Neuronal stem cell (in vitro differentiated cells): Measurements from ENCODE around the gene TNS3.

ENCODE experiments used
- DNase-seq: peaks from one replicate; pipeline ENCODE4 v3.0.0-alpha.2; 2013; ENCODE audit warnings: low spot score
- H2AFZ ChIP-seq: one replicate; pipeline ENCODE4 v1.6.1; 2013; ENCODE audit warnings: mild to moderate bottlenecking, low read length, inconsistent platforms
- H2AK5ac ChIP-seq: 2 replicates; pipeline ENCODE4 v1.6.1; 2013; ENCODE audit warnings: low read depth, mild to moderate bottlenecking, inconsistent platforms, low read length, moderate library complexity, mixed read lengths
- H2BK120ac ChIP-seq: 2 replicates; pipeline ENCODE4 v1.6.1; 2013; ENCODE audit warnings: low read depth, mild to moderate bottlenecking, inconsistent platforms, low read length, moderate library complexity, mixed read lengths
- H2BK12ac ChIP-seq: one replicate; pipeline ENCODE4 v1.6.1; 2013; ENCODE audit warnings: low read length, inconsistent platforms
- H2BK15ac ChIP-seq: 2 replicates; pipeline ENCODE4 v1.6.1; 2013; ENCODE audit warnings: mild to moderate bottlenecking, low read length, inconsistent platforms, mixed read lengths
- H2BK5ac ChIP-seq: one replicate; pipeline ENCODE4 v1.6.1; 2013; ENCODE audit warnings: inconsistent platforms, mild to moderate bottlenecking, low read length, moderate library complexity
- H3K14ac ChIP-seq: one replicate; pipeline ENCODE4 v1.6.1; 2013; ENCODE audit warnings: low read length, inconsistent platforms
- H3K18ac ChIP-seq: 2 replicates; pipeline ENCODE4 v1.6.1; 2013; ENCODE audit warnings: low read length, inconsistent platforms
- H3K23ac ChIP-seq: 2 replicates; pipeline ENCODE4 v1.6.1; 2013; ENCODE audit warnings: low read depth, mild to moderate bottlenecking, mixed read lengths, low read length, inconsistent platforms; ENCODE audit not compliant: poor library complexity
- H3K27ac ChIP-seq: replicated peaks from 3 replicates; pipeline ENCODE4 v1.5.1; 2013; ENCODE audit warnings: low read length, inconsistent platforms
- H3K27me3 ChIP-seq, 3 experiments: 2 replicates each; pipeline ENCODE4 v1.6.1; 2013; ENCODE audit warnings: low read length in 3 of 3, mild to moderate bottlenecking in 2 of 3, inconsistent platforms in 1 of 3, low read depth in 1 of 3, mixed read lengths in 1 of 3, moderate library complexity in 1 of 3; ENCODE audit not compliant: control insufficient read depth in 3 of 3, insufficient read depth in 3 of 3
- H3K36me3 ChIP-seq, 2 donors: replicated peaks in 1 of 2; 2 replicates each; pipeline ENCODE4 v1.6.1; 2013; ENCODE audit warnings: low read length in 2 of 2; ENCODE audit not compliant: control insufficient read depth in 2 of 2, insufficient read depth in 2 of 2
- H3K4ac ChIP-seq: 2 replicates; pipeline ENCODE4 v1.6.1; 2013; ENCODE audit warnings: inconsistent platforms, mild to moderate bottlenecking, low read length, moderate library complexity
- H3K4me1 ChIP-seq, 2 donors: 1 replicate in 1 of 2; 2 replicates in 1 of 2; pipeline ENCODE4 v1.6.1; 2013; ENCODE audit warnings: low read length in 2 of 2, low read depth in 1 of 2; ENCODE audit not compliant: control insufficient read depth in 2 of 2, insufficient read depth in 1 of 2
- H3K4me2 ChIP-seq: one replicate; pipeline ENCODE4 v1.6.1; 2013; ENCODE audit warnings: mild to moderate bottlenecking, low read length, inconsistent platforms; ENCODE audit not compliant: insufficient read depth, poor library complexity, severe bottlenecking
- H3K4me3 ChIP-seq, 2 donors: 2 replicates each; pipeline ENCODE4 v1.5.1; 2013; ENCODE audit warnings: low read length in 2 of 2, mild to moderate bottlenecking in 2 of 2, inconsistent platforms in 1 of 2, moderate library complexity in 1 of 2
- H3K79me1 ChIP-seq: one replicate; pipeline ENCODE4 v1.6.1; 2013; ENCODE audit warnings: low read depth, mild to moderate bottlenecking, inconsistent platforms, low read length, moderate library complexity
- H3K9ac ChIP-seq: one replicate; pipeline ENCODE4 v1.6.1; 2013; ENCODE audit warnings: mild to moderate bottlenecking, low read depth, low read length, inconsistent platforms; ENCODE audit not compliant: poor library complexity
- H3K9me3 ChIP-seq, 2 donors: replicated peaks in 1 of 2; 2 replicates each; pipeline versions ENCODE3 to v1.6.1; 2013; ENCODE audit warnings: low read length in 2 of 2, mild to moderate bottlenecking in 2 of 2, inconsistent platforms in 1 of 2, low read depth in 1 of 2, mixed read lengths in 1 of 2, moderate library complexity in 1 of 2; ENCODE audit not compliant: control insufficient read depth in 2 of 2, insufficient read depth in 1 of 2
- H4K8ac ChIP-seq: one replicate; pipeline ENCODE4 v1.6.1; 2013; ENCODE audit warnings: low read depth, mild to moderate bottlenecking, inconsistent platforms, low read length, moderate library complexity
- H4K91ac ChIP-seq: one replicate; pipeline ENCODE4 v1.6.1; 2013; ENCODE audit warnings: low read length, low read depth, mild to moderate bottlenecking, inconsistent platforms; ENCODE audit not compliant: poor library complexity
- WGBS, 2 donors: extraction: QIAGEN DNeasy Blood & Tissue Kit; methylation state at CpG; one replicate each; pipeline ENCODE4 v1.1.7; 2013; ENCODE audit warnings: missing lambda C conversion rate in 2 of 2, mixed read lengths in 1 of 2; ENCODE audit not compliant: insufficient read length in 2 of 2, insufficient replicate concordance in 1 of 2; ENCODE audit errors: extremely low coverage in 2 of 2; 5-methylcytosine and 5-hydroxymethylcytosine counted together

TNS3 gene

DNA sequence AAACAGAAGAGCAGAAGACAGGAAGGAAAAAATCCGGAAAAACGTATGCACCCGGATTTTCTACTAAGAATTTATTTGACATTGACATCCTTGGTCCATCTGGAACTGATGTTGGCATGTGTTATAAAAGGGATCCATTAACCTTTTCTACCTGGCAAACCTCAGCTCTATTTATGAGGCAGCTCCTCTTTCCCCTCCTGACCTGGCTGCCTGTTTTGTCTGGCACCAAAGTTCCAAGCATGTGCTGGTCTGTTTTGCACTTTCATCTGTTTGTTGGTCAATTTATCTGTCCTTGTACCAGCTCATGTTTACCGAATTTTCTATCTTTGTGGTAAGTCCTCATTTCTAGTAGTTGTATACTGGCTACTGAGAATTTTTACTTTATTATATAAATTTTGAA, 258.0 kb downstream of the TNS3 start:
- no peak overlapping the region for H3K4me2 ChIP-seq
- no peaks in the 10 kb centered on the region for H3K79me1 ChIP-seq
- WGBS, 2 donors, result no CpG with 5 or more reads among the region's 4 CpGs

DNA sequence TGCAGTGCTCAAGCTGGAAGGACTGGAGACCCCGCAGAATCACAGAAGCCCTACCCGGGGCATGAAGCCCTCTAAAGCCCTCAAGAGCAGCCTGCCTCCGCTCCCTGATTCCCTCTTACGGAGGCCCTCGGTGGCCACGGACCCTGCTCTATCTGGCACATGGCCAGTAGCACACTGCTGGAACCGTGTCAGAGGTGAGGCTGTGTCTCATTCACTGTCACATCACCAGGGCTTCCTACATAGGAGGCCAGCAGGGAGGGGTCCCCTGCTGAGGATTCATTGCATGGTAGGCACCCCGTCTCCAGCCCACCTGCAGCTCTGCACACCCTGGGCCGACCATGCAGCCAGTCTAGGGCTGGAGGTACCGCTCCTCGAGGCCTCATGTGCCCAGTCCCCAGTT, 259.2 kb downstream of the TNS3 start:
- Histone ChIP-seq H3K18ac (peak overlapping the region; percentile 1), H3K9me3 (peaks cover 2% of the 10 kb centered on the region in 2 donors), H3K23ac (no peak overlapping the region)

More for the DNA sequence above, 258.0 kb downstream of the TNS3 start:
- H3K4me3 ChIP-seq, result no peak overlapping the region
- H2BK15ac ChIP-seq, result no peak overlapping the region
- H3K23ac ChIP-seq, result no peak overlapping the region
- DNase-seq, result no peak
- H2AFZ ChIP-seq, result no peak overlapping the region
- no peak overlapping the region for H3K18ac ChIP-seq
- H4K91ac ChIP-seq, result no peak overlapping the region
- no peak overlapping the region for H2BK12ac ChIP-seq
- H2BK5ac ChIP-seq, result no peak overlapping the region
- no peak overlapping the region for H4K8ac ChIP-seq
- no peak overlapping the region for H2AK5ac ChIP-seq
- H3K9ac ChIP-seq, result no peak overlapping the region
- H3K14ac ChIP-seq, result no peak overlapping the region
- peaks cover 0 to 2% of the 10 kb centered on the region in 2 donors for H3K9me3 ChIP-seq
- no peak overlapping the region for H3K4ac ChIP-seq
- peaks cover 19% of the 10 kb centered on the region in 2 donors for H3K4me1 ChIP-seq
- H3K36me3 ChIP-seq, result peaks cover 0 to 7% of the 10 kb centered on the region in 2 donors
- H3K27me3 ChIP-seq, result no peaks in the 10 kb centered on the region
- no peak overlapping the region for H2BK120ac ChIP-seq
- H3K27ac ChIP-seq, result no peak overlapping the region

DNA sequence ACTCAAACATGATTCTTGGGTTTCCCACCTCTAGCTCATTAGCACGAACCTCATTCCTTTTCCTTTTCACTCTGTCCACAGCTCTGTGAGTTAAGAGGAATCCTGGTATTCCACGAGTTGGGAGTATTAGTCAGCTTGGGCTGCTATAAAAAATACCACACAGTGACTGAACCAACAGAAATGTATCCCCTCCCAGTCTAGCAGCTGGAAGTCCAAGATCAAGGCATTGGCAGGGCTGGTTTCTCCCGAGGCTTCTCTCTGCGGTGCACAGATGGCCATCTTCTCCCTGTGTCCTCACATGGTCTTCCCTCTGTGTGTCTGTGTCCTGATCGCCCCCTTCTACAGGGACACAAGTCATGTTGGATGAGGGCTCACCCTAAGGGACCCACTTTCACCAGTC, 261.6 kb downstream of the TNS3 start:
- Histone ChIP-seq H3K4me1 (peaks cover 3 to 15% of the 10 kb centered on the region in 2 donors), H3K4ac (no peak overlapping the region), H3K14ac (no peak overlapping the region), H3K18ac (no peak overlapping the region), H2BK15ac (no peak overlapping the region), H2BK5ac (no peak overlapping the region), H2AK5ac (no peak overlapping the region), H3K23ac (no peak overlapping the region), H3K9me3 (peaks cover 2% of the 10 kb centered on the region in 2 donors), H3K9ac (no peak overlapping the region), H3K4me2 (no peak overlapping the region), H2BK120ac (no peak overlapping the region), H3K27ac (no peak overlapping the region), H4K91ac (no peak overlapping the region), H3K36me3 (peaks cover 0 to 10% of the 10 kb centered on the region in 2 donors), H4K8ac (no peak overlapping the region), H2BK12ac (no peak overlapping the region), H3K4me3 (no peak overlapping the region), H3K79me1 (no peaks in the 10 kb centered on the region), H2AFZ (no peak overlapping the region), H3K27me3 (no peaks in the 10 kb centered on the region)
- no peak for DNase-seq
- WGBS, 2 donors, result no CpG with 5 or more reads among the region's 5 CpGs

More for the DNA sequence above, 259.2 kb downstream of the TNS3 start:
- DNase-seq, result no peak
- Histone ChIP-seq H3K4me2 (no peak overlapping the region), H3K79me1 (no peaks in the 10 kb centered on the region), H3K9ac (no peak overlapping the region), H3K27ac (no peak overlapping the region), H3K4me3 (no peak overlapping the region), H2BK5ac (no peak overlapping the region), H3K4ac (no peak overlapping the region), H4K8ac (no peak overlapping the region), H3K36me3 (peaks cover 0 to 10% of the 10 kb centered on the region in 2 donors), H2BK12ac (no peak overlapping the region), H4K91ac (no peak overlapping the region), H3K14ac (no peak overlapping the region), H2BK120ac (no peak overlapping the region), H3K4me1 (peaks cover 10 to 12% of the 10 kb centered on the region in 2 donors), H3K27me3 (no peaks in the 10 kb centered on the region), H2BK15ac (no peak overlapping the region), H2AK5ac (no peak overlapping the region), H2AFZ (no peak overlapping the region)
- no CpG with 5 or more reads among the region's 11 CpGs for WGBS, 2 donors

DNA sequence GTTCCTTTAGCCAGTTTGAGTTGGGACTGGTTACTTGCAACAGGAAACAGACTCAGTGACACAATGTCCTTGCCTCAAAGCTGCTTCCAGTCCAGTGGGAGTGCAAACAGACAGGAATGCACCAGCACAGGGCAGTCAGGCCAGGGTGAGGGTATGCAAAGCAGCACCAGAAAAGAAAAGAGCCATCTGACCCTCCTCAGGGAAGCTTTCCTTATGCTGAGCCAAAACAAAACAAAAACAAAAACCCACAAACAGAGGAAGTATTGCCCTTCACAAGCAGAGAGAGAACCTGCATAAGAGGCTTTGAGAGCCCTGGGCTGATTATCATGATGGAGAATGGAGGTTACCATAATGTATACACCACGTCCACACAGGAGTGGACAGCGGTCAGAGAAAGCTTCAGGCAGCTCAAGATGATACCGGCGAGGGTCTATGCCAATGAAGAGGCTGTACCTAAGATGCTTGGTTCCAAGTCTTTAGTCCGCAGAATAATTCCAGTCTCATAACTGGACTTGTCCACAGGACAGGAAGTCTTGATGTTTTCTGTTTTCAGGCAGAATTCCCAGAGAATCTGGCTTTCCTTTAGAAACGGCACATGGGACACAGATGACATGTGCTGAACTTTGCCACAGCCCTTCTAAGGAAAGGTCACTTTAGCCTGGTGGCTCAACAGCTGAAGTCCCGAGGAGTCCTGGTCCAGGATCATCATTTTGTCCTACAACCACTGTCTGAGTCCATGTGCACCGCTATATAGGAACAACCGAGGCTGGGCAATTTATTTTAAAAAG, 263.3 kb downstream of the TNS3 start:
- Histone ChIP-seq H2BK5ac (no peak overlapping the region), H2AFZ (no peak overlapping the region), H4K8ac (no peak overlapping the region), H3K27me3 (no peaks in the 10 kb centered on the region), H3K18ac (no peak overlapping the region), H3K9me3 (peaks cover 2% of the 10 kb centered on the region in 2 donors), H3K4me1 (peaks cover 19 to 22% of the 10 kb centered on the region in 2 donors), H3K4ac (no peak overlapping the region), H2BK12ac (no peak overlapping the region), H3K14ac (no peak overlapping the region), H3K27ac (no peak overlapping the region), H3K79me1 (no peaks in the 10 kb centered on the region), H3K4me3 (no peak overlapping the region), H2BK15ac (no peak overlapping the region), H3K23ac (no peak overlapping the region), H2BK120ac (no peak overlapping the region), H2AK5ac (no peak overlapping the region), H3K9ac (no peak overlapping the region), H3K36me3 (peaks cover 0 to 13% of the 10 kb centered on the region in 2 donors), H3K4me2 (no peak overlapping the region), H4K91ac (no peak overlapping the region)
- DNase-seq, result no peak
- WGBS, 2 donors, result no CpG with 5 or more reads among the region's 9 CpGs
